UCSD-AML1 (cell line): ENCODE measurements around the gene FMN2.

ENCODE experiments used
- DNase-seq: peaks from one replicate; lab custom pipeline; 2025; ENCODE audit not compliant: unreplicated experiment; lab: John Stamatoyannopoulos, UW

The FMN2 gene

DNA sequence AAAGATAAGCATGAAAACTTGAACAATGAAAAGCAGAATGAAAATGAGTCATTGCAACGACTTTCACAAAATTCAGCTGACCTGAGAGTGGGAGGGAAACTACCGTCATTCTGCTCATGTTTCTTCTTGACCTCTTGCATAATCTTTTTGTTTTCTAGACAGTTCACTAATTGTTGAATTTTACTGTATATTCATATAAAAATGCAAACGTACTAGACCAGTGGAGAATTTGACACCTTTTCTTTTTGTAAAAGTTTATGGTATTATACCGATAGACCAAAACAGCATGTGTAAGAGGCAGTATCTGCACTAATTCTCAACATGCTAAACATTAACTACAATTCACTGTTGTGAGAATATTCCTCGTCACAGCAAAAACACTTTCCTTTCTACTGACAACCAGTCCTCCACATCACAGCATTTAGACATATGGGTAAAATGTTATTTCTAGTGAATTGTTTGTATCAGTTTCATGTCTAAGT is 382.5 kb downstream of the FMN2 start:
- no peak for DNase-seq

DNA sequence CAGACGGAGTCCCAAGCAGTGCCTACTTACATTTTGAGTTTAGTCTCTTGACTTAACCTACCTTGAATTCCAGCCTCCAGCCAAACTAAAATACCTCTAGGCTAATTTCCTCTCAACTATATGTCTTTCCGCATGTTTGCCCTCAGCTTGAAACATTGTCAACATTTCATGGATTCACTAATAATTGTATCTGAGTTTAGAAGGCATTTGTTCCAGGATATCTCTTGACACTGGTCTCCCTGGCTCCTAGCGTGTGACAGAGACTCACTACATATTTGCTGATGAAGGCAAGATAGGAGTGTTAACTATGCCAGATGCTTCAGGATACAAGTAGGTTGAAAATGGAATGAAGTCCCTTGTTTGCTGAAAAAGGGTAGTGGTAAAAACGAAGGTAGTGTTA is 384.1 kb downstream of the FMN2 start:
- DNase-seq: no peak

DNA sequence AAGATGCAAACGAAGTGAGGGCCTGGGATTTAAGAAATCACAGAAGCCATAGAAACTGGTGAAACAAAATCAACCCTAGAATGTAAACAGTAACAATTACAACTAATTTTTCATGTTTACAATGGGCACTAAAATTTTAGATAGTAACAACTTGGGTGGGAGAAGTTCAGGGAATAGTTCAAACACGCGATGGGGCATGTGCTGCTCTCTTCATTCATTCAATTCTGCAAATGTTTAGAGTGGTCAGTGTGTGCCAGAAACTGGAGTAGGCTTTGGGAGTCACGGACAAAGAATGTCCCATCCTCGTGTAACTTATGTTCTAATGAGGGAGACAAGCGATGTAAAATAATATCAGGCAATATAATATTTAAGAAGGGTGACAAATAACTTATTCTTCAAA is 386.9 kb downstream of the FMN2 start:
- DNase-seq: no peak

DNA sequence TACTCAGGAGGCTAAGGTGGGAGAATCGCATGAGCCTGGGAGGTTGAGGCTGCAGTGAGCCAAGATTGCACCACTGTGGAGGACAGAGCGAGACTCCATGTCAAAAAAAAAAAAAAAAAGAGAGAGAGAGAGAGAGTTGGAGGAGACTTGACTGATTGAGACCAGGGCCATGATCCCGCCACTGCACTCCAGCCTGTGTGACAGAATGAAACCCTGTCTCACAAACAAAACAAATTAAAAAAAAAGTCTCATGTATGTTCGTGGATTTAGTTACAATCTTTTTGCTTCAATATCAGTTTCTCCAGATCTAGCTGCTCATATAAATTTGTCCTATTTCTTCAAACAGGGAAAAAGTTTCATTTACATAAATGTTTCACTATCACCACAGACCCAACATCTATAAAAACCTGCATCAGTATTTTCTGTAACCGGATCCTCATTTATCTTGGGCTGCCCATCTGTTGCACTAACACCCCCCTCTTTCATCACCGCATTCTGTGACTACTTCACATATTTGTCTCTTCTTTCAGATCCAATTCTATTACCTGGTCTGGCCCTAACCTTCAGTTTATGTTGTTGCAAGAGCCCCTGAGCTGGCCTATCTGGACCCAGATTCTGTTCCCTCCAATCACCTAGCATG is 393.2 kb downstream of the FMN2 start:
- DNase-seq: no peak

DNA sequence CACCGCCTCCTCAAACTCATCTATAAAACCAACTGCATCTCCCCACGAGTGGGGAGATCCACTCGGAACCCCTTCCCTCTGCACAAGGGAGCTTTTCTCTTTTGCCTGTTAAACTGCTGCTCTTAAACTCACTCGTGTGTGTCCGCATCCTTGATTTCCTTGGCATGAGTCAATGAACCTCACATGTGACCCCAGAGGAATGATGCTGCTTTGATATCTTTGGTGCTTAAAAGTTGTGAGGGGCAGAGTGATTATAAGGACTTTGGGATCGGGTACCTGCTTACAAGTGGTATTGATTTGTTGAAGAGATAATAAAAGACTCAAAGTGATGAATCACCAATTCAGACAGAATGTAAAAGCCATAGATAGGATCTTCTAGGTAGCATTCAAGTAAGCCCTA is 394.9 kb downstream of the FMN2 start:
- DNase-seq: no peak

DNA sequence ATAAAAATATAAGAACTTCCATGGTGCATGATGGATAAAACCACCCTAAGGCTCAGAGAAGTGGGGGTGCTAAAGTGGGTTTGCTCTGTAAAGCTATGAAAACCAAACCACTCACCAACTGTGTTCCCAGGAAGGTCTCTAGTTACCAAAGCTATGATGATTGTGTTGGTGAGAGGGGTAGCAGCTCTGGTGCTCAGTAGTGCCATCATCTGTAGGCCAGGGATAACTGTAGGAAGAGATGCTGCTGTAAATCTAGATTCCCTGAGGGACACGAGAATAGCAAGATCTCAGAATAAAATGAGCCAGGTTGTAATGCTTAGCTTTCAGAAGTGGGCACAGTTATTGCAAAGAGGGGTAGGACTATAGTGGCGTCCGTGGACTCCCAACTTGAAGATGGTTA is 395.8 kb downstream of the FMN2 start:
- no peak for DNase-seq

DNA sequence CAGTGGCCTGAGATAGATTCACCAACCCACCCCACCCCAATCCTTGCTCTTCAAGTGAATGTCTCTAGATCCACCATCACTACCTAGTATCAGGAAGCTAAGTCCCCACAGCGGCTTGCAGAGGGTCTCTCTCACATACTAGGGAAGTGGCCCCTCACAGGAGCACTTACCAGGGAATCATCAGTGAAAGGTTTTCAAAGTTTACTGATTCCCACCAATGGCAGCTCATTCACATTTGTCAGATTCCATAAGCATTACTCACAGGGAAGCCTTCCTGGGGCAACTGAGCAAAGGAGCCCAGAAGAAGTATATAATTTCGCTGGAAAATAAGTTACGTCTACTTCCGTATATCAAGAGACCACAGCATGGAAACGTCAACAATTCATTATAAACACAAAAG is 399.5 kb downstream of the FMN2 start:
- no peak for DNase-seq

DNA sequence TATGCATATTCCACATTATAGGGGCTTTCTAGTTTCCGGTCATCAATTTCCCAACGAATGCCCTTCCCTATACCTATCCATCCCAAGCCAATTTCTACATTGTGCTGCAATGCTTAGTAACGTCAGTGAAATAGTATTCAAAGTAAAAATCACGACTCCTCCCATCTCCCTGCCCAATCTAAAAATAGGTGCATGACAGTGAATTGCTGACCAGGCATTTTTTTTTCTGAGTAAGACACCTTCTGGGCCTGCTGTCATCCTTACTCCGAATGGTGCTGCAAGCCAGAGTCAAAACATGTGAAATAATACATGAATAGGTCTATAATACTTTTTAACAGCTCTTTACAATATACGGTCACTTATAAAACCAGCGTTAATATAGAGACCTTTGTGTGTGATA is 400.1 kb downstream of the FMN2 start:
- no peak for DNase-seq

DNA sequence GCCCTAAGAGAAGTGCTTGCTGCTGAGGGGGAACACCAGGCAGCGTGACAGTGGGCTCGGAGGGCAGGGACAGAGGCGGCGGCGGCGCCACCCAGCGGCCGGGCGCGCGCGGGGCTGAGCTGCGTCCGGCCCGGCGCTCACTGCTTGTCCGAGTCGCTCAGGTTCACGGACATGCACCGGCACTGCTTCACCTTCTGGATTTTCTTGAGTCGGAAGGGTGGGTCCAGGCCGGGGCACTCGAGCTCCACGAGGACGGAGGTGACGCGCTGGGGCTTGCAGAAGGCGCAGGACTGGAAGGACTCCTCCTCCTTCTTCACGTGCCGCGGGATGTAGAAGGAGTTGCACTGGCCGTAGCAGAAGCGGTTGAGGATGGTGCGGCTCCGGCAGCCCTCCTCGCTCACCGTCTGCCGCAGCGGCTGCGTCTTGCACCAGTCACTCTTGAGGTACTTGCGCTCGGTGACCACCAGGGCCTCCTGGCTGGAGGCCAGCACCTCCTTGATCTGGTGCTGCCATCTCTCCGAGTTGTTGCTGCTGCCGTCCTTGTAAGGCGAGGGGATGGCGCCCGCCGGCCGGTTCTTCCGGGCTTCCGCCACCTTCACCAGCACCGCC is 401.3 kb downstream of the FMN2 start:
- DNase-seq: no peak

DNA sequence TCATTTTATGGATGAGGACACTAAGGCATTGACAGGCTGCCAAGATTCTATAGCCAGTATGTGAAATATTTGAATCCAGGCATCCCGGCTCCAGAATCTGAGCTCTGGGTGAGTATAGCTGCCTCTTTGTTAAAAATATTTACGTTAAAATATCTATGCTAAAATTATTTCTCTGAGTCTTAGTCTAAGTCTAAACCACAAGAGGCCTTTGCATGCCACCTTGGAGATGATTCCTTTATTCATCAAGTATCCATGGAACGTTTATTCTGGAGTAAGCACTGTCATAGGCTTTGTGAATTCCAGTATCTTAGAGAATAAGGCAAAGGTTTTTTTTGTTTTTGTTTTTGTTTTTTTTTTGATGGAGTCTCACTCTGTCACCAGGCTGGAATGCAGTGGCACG is 403.9 kb downstream of the FMN2 start:
- no peak for DNase-seq

DNA sequence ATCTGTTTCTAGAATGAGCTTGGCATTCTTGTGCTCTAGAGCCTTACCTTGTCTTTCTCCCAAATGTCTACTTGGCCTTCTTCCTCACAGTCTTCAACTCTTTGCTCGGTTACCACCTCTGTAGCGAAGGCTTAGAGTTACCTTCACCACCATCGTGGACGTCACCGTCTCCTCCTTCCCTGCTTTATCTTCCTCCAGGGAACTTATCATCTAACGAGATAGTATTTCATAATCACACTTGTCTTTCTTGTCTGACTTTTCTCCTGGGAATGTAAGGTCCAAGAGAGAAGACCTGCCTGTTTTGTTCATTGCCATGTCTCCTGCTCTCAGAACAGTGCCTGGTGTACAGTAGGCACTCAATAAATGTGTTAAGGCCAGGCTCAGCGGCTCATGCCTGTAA is 404.7 kb downstream of the FMN2 start:
- DNase-seq: no peak

DNA sequence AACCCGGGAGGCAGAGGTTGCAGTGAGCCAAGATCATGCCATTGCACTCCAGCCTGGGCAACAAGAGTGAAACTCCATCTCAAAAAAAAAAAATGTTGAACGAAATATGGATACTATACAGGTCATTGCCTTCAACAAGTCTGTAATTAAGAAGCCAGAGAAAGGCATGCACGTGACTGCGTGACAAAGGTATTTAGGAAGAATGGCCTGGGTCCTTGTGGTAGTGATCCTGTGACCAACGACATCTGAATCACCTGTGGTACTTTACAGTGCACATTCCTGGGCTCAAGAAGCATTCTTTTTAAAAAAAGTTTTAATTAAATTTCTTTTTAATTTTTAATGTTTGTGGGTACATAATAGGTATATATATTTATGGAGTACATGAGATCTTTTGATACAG is 405.3 kb downstream of the FMN2 start:
- no peak for DNase-seq

DNA sequence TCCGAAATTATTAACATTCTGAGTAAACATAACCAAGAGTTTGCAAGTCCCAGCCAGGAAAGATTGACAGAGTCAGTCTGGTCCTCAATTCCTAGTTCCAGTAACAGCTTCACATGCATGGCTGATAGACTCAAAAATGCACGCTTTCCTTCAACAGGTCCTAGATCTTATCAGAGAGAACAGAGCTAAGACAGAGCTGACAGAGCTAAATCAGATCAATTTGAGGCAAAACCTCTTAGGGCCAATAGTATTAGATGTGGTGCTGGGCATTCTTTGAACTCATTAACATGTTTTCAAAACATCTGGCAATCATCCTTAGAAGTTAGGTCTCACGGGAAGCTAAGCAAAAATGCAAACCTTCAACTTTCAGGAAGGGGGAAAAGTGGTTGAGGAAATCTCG is 406.2 kb downstream of the FMN2 start:
- no peak for DNase-seq

DNA sequence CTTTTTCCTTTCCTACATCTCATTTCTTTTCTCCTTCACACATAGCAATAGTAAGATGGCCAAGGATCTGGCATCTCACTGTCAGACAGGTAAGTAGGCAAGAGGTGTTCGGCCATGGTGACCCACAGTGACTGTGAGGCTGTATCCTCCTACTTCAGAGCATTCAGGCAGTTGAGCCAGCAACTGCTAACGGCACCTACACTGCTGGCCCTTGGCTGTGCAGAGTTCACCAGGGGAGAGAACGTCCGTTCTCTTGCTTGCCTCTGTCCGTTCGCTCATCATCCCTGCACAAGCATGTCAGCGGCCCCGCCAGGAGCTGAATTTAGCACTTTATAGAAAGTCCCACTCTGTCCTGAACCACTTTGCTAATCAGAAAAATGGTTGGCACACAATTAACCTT is 406.7 kb downstream of the FMN2 start:
- no peak for DNase-seq

DNA sequence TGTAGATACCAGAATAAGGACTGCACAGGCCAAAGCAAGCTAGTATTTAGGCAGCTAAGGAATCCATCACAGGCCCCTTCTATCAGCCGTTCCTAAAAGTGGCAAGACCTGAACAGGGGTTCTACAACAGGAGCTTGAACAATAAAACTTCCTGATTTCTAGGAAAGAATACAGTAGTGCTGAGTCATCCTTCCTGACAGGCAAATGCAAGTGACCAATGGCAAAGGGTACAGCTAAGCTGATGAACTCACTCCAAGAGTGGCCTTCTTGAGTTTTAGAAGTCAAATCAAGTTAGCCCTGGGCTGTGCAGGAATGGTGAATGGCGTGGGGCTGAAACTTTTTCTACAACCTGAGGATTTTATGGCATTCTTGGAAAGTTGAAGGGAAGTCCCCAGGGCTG is 407.3 kb downstream of the FMN2 start:
- DNase-seq: peak; percentile 11

DNA sequence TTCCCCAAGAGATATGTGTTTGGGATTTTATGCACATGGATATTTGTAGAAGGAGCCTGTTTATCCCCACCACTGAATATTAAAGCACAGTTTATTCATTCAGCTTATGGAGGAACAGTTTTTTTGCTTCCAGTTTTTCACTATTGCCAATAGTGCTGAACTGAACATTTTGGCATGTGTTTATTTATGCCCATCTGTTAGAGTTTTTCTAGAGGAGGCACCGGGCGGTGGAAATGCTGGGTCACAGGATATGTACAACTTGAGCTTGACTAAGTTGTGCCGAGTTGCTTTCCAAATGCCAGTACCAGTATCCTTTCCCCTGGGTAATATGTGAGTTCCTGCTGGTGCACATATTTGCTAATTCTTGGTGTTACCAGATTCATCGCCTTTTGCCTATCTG is 409.0 kb downstream of the FMN2 start:
- DNase-seq: no peak

DNA sequence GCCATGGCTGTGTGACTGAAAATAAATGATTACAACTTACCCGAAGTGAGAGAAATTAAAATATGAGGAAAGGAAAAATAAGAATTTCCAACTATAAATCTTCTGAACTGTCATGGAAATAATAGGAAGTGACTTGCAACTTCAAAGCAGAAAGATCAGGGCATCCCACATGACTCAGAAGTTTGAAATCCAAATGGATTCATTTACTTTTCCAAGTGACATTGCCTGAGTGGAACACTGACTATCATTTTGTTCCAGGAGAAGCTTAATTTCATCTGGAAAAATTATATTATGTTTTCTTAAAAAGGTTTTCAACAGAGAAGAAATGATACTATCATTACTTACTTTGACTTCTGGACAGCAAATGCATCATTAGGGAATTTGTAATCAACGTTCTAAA is 409.4 kb downstream of the FMN2 start:
- DNase-seq: no peak

DNA sequence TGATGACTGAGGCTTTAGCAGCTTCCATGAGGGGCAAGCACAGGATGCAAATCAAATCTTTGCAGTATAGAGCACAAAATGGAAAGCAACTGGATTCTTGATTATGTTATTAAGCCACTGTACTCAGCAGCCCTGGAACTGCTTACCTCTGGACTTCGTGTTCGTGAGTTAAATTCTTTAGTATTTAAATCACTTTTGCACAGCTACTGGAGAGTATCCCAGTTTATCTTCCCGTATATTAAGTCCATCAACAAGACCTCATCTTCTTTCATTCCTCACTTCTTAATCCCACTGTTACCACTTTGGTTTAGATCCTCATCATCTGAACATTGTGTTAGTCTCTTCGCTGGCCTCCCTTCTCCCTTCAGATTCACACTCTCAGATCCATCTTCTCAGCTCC is 411.4 kb downstream of the FMN2 start:
- no peak for DNase-seq

DNA sequence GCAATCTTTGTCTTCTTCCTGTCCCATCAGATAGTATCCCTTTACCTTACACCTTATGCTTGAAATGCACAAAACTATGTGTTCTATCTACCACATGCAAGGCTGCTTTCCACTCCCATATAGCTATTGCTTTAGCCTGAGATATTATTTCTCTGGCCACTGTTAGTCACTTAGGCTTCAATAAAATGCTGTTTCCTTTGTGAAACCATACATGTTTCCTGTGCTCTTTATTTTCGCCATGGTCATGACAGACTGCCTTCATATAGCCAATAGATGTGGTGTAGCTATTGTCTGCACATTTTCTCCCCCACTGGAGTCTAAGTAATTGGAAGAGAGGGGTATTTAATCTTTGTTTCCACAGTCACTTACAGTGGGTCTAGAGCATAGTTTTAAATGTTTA is 411.9 kb downstream of the FMN2 start:
- no peak for DNase-seq

DNA sequence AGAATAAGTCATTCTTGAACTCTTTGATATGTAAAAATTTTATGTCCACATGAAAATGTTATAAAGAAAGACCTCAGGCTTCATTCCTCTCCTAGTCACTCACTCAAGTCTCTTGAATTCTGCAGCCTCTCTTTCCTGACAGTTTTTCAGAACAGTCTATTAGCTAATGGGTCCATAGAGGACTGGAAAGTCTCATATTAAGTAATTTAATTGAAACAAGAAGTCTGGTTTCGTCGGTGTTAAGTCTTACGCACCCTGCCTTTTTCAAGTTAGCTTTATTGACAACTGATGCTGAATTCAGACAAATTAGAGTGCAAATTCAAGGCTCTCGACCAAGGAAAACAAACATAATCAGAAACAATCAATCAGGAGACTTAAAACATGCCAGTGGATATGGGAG is 414.5 kb downstream of the FMN2 start:
- DNase-seq: no peak

DNA sequence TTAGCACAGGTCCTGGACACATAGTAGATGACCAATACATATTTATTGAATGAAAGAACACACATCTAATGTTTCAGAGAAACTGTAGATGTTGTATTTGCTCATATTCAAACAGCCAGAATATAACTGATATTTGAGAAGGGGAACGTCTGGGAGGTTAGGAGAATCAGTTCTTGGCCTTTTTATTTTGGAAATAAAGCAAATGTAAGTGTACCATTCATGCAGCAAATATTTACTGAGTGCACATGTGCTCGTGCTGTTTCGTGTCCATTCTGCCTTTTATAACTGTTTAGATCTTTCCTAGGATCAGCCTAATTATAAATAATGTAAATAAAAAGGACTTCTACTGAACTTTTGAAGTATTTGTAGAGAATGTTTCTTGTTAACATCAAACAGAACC is 416.5 kb downstream of the FMN2 start:
- DNase-seq: no peak

DNA sequence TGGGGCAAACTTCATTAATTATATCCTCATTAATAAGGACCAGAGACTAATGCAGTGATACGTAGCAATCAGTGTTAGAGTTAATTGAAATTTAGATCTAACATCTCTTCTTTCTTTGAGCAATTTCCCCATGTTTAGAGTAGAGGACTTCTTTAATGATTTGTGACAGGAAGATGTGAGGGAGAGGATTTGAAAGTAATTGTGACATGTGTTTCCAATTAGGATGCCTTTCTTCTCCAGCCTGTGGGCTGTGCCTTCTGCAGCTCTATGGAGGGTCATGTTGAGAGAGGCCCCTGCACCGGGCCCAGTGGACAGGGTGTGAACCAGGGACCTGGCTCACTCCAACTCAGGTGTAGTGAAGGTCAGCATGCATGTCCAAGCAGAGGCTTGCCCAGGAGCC is 417.3 kb downstream of the FMN2 start:
- DNase-seq: no peak

DNA sequence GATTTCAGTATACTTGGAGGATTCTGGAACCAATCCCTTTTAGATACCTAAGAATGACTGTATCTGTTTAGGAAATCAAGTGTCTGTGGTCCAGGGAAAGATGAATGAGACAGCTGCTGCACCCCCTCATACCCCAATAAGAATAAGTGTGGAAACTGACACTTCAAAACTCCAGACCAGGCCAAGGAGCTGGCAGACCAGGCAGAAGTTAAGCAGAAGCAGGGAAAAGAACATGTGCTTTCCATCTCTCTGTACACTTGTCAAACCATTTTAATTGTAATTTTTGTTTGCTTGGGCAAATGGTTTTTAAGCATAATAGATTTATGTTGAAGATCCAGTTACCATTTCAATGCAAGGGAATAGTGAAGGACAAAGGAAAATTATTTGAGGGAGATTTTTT is 420.1 kb downstream of the FMN2 start:
- no peak for DNase-seq
